Gastrocnemius medialis (tissue), 4 donors: ENCODE measurements around the gene SNTG2. TPM values are rescaled to one million over a fixed set of nuclear protein-coding genes. Genes with fewer than 3 reads are reported as not detected.

Experiments
- ATAC-seq, 2 donors: fragments of 150-250 bp; one replicate each; pipeline ENCODE4 v1.9.1; 2016
- DNase-seq, 2 donors: peaks; one replicate each; pipeline ENCODE4 v3.0.0-alpha.2; 2019
- H3K27ac ChIP-seq, 4 donors: fragments of 200-600 bp; sonication (generic); 1 replicate in 1 of 4; 2 replicates in 3 of 4; pipeline ENCODE4 v1.5.1; 2016 to 2018; ENCODE audit warnings: mild to moderate bottlenecking in 2 of 4, moderate library complexity in 1 of 4
- H3K27me3 ChIP-seq, 3 donors: fragments of 200-600 bp; sonication (generic) in 2 of 3; 1 replicate in 1 of 3; 2 replicates in 2 of 3; pipeline versions ENCODE4 v1.5.1 to v1.6.0; 2016 to 2019; ENCODE audit warnings: mild to moderate bottlenecking in 1 of 3, moderate library complexity in 1 of 3
- H3K36me3 ChIP-seq, 2 donors: fragments of 200-600 bp; sonication (generic) in 1 of 2; one replicate each; pipeline ENCODE4 v1.5.1; 2017 to 2018
- H3K4me1 ChIP-seq, 2 donors: fragments of 200-600 bp; sonication (generic) in 1 of 2; one replicate each; pipeline ENCODE4 v1.5.1; 2016 to 2017; ENCODE audit warnings: mild to moderate bottlenecking in 2 of 2
- H3K4me3 ChIP-seq, 4 donors: fragments of 200-600 bp; sonication (generic) in 3 of 4; 1 replicate in 1 of 4; 2 replicates in 3 of 4; pipeline ENCODE4 v1.5.1; 2016 to 2019; ENCODE audit warnings: mild to moderate bottlenecking in 2 of 4
- H3K9me3 ChIP-seq, 3 donors: fragments of 200-600 bp; sonication (generic) in 2 of 3; 1 replicate in 1 of 3; 2 replicates in 2 of 3; pipeline ENCODE4 v1.5.1; 2016 to 2019
- CTCF ChIP-seq, 5 experiments: fragments of 450-650 bp in 3 of 5; fragments of 200-600 bp in 2 of 5; sonication (generic) in 2 of 5; IDR thresholded peaks in 4 of 5; conservative IDR thresholded peaks in 1 of 5; 1 replicate in 4 of 5; 2 replicates in 1 of 5; pipeline ENCODE4 v1.5.1; 2016 to 2019; ENCODE audit warnings: antibody characterized with exemption in 5 of 5, mild to moderate bottlenecking in 3 of 5, moderate library complexity in 3 of 5
- POLR2A ChIP-seq, 2 donors: fragments of 450-650 bp; IDR thresholded peaks; one replicate each; pipeline ENCODE4 v1.6.1; 2017; ENCODE audit warnings: antibody characterized with exemption in 2 of 2, mild to moderate bottlenecking in 2 of 2, moderate library complexity in 2 of 2
- in situ Hi-C, 4 donors: fragments of 200-750 bp; cut with MboI; loops; one replicate each; pipeline versions ENCODE4 v1.15.0 to v1.8.0; 2017; ENCODE audit warnings: low sequenced_read_pairs in 4 of 4
- intact Hi-C: fragments of 100-400 bp; cut with DNase I; formaldehyde crosslinking; loops from one replicate; pipeline ENCODE4 v1.15.1; 2023; ENCODE audit warnings: low total_unique reads
- total RNA-seq, 4 donors: library from RNA; depleted of rRNA; stranded (reverse); fragments of >200 nt; gene quantifications; one replicate each; pipeline versions ENCODE4 v1.1.0 to v1.2.3, GENCODE V29; 2016

Gene SNTG2
- total RNA-seq, 4 donors from 2014 or later, result 0.55 to 1.0 (median 0.92) TPM; not detected in 1

- in situ Hi-C loops, result no loop called here
- Histone ChIP-seq H3K27ac (no peak overlapping the region), H3K36me3 (no peaks in the 10 kb centered on the region), H3K4me3 (no peak overlapping the region), H3K9me3 (no peaks in the 10 kb centered on the region), H3K4me1 (no peaks in the 10 kb centered on the region), H3K27me3 (no peaks in the 10 kb centered on the region)
- no peak for TF ChIP-seq CTCF (IDR thresholded peaks at IDR 0.05 in 4 of 5, conservative IDR thresholded peaks at IDR 0.05 in 1 of 5)
- TF ChIP-seq POLR2A (IDR thresholded peaks at IDR 0.05), result no peak
- DNase-seq, result no peak
- no peak for ATAC-seq
- intact Hi-C loops, result no loop called here
These were observed 255.2 kb downstream of the SNTG2 start for GRCh38 chr2:1205853-1206252.

GRCh38 chr2:1207962-1208510 is 257.4 kb downstream of the SNTG2 start:
- intact Hi-C loops (no loop called here), in situ Hi-C loops (no loop called here)
- Histone ChIP-seq H3K27ac (no peak overlapping the region), H3K27me3 (no peaks in the 10 kb centered on the region), H3K9me3 (no peaks in the 10 kb centered on the region), H3K4me3 (no peak overlapping the region), H3K36me3 (no peaks in the 10 kb centered on the region), H3K4me1 (no peaks in the 10 kb centered on the region)
- TF ChIP-seq POLR2A (IDR thresholded peaks at IDR 0.05) (no peak), CTCF (IDR thresholded peaks at IDR 0.05 in 4 of 5, conservative IDR thresholded peaks at IDR 0.05 in 1 of 5) (no peak)
- DNase-seq (no peak), ATAC-seq (no peak)

- intact Hi-C loops, result no loop called here
- peaks cover 0 to 2% (median 2%) of the 10 kb centered on the region in 3 donors for H3K9me3 ChIP-seq
- no peak overlapping the region for H3K27ac ChIP-seq
- in situ Hi-C loops, result no loop called here
- H3K4me1 ChIP-seq, result no peaks in the 10 kb centered on the region
- no peak for ATAC-seq
- H3K27me3 ChIP-seq, result no peaks in the 10 kb centered on the region
- H3K4me3 ChIP-seq, result no peak overlapping the region
- DNase-seq, result no peak
- TF ChIP-seq CTCF (IDR thresholded peaks at IDR 0.05 in 4 of 5, conservative IDR thresholded peaks at IDR 0.05 in 1 of 5) (no peak), POLR2A (IDR thresholded peaks at IDR 0.05) (no peak)
- H3K36me3 ChIP-seq, result no peaks in the 10 kb centered on the region
These were observed 257.9 kb downstream of the SNTG2 start for GRCh38 chr2:1208522-1208921.

- DNase-seq, result no peak
- intact Hi-C loops, result no loop called here
- TF ChIP-seq CTCF (IDR thresholded peaks at IDR 0.05 in 4 of 5, conservative IDR thresholded peaks at IDR 0.05 in 1 of 5) (no peak), POLR2A (IDR thresholded peaks at IDR 0.05) (no peak)
- no peak for ATAC-seq
- no peak overlapping the region for H3K4me3 ChIP-seq
- H3K9me3 ChIP-seq, result peaks cover 0 to 5% (median 3%) of the 10 kb centered on the region in 3 donors
- no peaks in the 10 kb centered on the region for H3K36me3 ChIP-seq
- H3K27ac ChIP-seq, result no peak overlapping the region
- in situ Hi-C loops, result no loop called here
- no peaks in the 10 kb centered on the region for H3K27me3 ChIP-seq
- H3K4me1 ChIP-seq, result no peaks in the 10 kb centered on the region
These were observed 258.6 kb downstream of the SNTG2 start for GRCh38 chr2:1209246-1209645.

GRCh38 chr2:1209761-1210160 is 259.1 kb downstream of the SNTG2 start:
- no peaks in the 10 kb centered on the region for H3K36me3 ChIP-seq
- H3K27ac ChIP-seq, result no peak overlapping the region
- no peaks in the 10 kb centered on the region for H3K27me3 ChIP-seq
- intact Hi-C loops, result no loop called here
- H3K9me3 ChIP-seq, result peaks cover 0 to 5% (median 3%) of the 10 kb centered on the region in 3 donors
- no peak for TF ChIP-seq CTCF (IDR thresholded peaks at IDR 0.05 in 4 of 5, conservative IDR thresholded peaks at IDR 0.05 in 1 of 5)
- TF ChIP-seq POLR2A (IDR thresholded peaks at IDR 0.05), result no peak
- in situ Hi-C loops, result no loop called here
- no peak overlapping the region for H3K4me3 ChIP-seq
- no peaks in the 10 kb centered on the region for H3K4me1 ChIP-seq
- ATAC-seq, result no peak
- no peak for DNase-seq
